NCI-H82 treated with DMSO at 0.1 percent for 48 hours (cell line): ENCODE measurements around the gene SH3BGRL2.

ENCODE experiments used
- DNase-seq: peaks from one replicate; lab custom pipeline; 2025; ENCODE audit not compliant: unreplicated experiment; lab: John Stamatoyannopoulos, UW

SH3BGRL2 gene

DNA sequence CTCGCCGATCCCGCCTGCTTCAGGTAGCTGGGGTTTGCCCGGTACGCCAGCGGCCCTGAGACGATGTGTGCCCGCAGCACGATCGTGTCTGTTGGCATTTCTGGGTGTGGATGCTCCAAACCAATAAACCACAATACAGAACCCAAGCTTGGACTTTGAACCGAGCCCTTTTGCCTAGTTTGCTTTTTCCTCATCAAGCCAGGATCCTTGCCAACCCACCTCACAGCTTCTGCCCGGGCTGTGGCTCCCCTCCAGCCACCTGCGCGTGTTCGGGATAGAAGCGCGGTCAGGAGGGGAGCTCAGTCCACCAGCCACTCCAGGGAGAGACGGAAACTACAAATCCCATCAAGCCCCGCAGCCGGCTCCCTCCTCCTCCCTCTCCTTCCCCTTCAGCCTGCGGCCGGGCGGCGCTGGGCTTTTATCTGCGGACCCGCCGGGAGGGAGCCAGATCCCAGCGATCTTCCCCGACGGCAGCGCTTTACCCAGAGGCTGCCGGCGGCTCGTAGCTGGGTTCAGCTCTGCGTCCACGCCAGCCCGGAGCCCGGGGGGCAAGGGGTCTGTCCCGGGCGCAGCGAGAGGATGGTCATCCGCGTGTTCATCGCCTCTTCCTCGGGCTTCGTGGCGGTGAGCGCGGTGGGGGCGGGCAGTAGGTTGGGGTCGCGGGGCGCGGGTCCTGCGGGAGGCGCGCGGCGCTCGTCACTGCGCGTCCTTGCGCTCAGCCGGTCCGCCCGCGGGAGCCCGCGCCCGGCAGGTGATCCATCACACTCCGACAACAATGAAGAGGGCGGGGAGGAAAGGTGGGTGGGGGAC, at the start of gene SH3BGRL2:
TSS of gene SH3BGRL2 (plus strand) at position 447 of the 810 bp plus-strand sequence. CDS start at position 580, 133 bp downstream.
- peak; percentile 62 for DNase-seq

DNA sequence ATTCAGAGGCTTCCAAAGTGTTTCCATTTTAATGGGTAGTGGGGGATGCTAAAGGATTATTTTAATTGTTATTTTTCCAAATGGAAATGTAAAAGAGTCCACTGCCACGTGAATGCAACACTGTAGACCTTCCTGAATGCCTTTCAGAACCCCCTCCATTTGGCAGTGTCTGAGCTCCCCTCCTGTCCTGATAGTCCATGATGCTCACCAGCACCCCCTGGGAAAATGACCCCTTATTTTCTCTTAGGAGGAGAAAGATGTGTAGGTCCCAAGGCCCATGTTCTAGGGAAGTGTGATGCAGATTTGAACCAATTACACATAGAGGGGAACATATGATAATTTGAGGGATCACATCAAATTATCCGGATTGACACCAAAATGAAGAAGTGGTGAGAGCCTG, 46.8 kb upstream of the SH3BGRL2 start:
- no peak for DNase-seq

DNA sequence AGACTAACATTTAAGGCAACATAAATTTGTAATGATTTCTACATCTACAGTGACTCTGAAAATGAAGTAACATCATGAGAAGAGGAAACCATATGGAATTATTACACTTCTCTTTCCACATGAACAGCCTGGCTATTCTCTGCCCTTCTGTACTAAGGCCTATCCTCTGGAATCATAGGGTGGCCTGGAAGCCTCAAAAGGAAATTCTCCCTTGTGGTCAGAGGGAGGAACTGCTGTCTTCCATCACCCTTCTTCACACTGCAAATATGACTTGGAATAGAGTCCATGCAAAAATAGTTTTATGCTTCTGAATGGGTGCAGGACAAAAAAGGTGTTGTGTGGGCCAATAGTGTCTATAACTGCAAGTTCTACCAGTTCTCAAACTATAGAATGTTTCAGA, 44.6 kb upstream of the SH3BGRL2 start:
- DNase-seq: no peak

DNA sequence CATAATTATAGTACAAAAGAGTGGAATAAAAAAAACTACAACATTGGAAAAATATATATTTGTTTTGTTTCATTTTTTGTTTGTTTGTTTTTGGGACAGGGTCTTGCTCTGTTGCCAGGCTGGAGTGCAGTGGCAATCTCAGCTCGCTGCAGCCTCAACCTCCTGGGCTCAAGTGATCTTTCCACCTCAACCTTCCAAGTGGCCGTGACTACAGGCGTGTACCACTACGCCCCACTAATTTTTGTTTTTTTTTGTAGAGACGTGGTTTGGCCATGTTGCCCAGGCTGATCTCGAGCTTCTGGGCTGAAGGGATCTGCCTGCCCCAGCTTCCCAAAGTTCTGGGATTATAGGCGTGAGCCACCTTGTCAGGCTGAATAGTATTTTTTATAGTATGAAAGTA, 41.4 kb upstream of the SH3BGRL2 start:
- DNase-seq: no peak

DNA sequence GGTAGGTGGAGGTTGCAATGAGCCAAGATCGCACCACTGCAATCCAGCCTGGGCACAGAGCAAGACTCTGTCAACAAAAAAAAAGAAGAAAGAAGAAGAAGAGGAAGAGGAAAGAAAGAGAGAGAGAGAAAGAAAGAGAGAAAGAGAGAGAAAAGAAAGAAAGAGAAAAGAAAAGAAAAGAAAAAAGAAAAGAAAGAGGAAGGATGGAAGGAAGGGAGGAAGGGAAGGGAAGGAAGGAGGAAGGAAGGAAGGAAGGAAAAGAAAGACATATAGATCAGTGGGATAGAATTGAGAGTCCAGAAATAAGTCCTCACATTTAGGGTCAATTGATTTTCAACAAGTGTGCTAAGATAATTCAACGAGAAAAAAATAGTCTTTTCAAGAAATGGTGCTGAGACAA, 34.0 kb upstream of the SH3BGRL2 start:
- no peak for DNase-seq

DNA sequence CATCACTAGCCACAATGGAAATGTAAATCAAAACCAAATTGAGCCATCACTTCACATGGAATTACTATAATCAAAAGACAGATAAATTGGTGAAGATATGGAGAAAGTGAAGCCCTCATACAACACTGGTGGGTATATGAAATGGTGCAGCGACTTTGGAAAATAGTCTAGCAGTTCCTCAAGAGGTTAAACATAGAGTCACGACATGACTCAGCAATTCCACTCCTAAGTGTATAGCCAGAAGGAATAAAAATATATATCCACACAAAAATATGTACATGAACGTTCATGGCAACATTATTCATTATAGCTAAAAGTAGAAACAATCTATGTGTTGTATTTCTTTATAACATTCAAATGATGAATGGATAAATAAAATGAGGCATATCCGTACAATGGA, 33.1 kb upstream of the SH3BGRL2 start:
- no peak for DNase-seq

DNA sequence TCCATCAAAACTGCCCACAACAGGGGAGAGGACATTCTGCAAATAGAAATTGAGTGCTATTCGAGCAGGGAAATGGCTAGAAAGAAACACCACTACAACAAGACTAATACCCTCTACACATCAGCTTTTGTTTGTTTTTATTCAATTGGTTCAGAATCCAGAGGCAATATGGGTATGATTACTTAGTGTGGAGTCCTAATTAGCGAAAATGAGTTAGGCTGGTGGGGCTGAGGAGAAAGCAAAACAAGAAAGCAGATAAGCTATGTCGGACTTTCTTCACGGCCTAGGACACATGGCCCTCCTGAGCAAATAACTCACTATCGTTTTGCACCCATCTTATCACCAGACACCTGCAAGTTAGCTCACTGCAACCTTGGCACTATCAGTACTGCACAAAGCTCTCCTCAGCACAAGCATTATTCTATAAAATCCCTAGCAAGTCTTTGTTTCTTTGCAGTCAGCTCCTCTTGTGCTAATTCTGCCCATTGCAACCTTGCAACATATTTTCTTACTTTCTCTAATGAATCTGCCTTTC, 31.3 kb upstream of the SH3BGRL2 start:
- DNase-seq: no peak

DNA sequence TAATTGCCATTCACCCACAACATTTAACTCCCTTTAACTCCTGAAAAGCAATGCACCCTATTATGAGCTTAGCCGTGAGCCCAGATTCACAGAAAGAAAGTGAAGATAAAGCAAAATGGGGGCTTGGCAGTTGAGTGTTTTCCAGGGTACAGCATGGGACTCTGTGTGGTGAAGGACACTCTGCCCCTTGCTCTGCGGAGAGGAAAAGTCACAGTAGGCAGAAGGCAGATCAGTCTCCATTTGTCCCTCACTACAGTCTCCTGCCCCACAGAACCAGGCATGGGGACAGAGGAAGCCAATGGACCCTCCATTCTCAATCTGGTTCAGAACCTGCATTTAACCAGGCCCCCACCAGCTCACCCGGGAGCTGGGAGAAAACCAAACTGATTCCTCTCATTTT, 30.8 kb upstream of the SH3BGRL2 start:
- no peak for DNase-seq

DNA sequence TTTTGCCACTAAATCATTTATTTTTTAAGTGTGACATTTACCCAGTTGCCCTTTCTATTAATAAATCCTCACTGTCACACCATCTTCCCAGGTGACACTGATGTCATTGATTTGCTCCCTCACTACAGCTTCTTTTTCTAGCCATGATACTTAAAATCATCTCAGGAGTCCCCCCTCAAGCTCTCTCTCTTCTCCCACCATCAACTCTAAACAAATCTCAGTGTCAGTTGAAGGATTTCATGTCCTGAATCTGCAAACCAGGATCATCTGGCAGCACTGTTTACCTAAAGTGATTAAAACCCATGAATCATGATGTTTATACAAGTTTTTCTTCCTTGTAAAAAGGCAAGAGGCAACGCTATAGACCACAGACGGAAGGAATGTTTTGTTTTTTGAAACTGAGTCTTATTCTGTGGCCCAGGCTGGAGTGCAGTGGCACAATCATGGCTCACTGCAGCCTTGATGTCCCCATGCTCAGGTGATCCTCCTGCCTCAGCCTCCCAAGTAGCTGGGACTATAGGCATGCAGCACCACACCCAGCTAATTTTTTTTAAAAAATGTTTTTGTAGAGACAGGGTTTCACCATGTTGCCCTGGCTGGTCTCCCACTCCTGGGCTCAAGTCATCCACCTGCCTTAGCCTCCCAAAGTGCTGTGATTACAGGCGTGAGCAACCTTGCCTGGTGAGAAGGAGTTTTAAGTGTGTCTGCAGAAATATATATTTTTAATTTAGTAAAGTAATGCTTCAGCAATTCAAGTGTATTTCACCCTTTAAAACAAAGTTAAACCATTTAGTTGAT, 30.1 kb upstream of the SH3BGRL2 start:
- DNase-seq: no peak

DNA sequence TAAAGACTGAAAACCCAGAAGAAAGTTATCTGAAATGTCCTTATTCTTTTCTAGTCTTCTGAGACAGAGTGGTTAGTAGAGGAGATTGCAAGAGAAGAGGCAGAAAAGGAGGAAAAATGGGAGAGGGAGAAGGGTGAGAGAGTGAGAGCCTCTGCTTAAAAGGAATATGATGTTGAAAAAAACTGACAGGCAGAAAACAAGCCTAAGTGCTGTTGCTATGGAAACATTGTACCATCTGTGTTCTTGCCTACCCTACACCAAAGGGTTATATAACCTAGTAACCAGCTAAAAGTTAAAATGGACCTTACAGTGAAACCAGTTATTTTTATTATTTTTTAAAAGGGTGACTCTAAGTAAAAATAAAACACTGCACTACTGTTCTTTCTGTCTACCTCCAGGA, 28.3 kb upstream of the SH3BGRL2 start:
- no peak for DNase-seq

DNA sequence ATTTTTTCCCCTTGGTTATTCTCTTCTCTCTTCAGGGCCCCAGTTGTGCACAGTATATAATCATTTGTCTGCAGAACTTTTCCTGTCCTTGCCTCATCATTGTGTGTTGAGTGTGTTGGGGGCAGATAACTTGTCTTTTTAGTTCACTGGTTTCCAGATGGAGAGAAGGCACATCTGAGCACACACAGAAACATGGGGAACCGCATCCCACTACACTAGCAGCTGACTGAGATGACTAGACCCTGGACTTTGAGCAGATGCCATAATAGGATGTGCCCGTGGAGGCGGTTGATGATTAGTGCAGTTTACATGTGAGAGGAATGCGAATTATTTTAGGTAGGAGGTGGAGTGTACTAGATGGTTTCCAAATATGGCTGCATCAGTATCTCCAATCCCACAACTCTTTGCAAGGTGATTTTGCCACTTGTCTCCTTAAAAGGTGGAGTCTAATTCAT, 26.5 kb upstream of the SH3BGRL2 start:
- DNase-seq: no peak

DNA sequence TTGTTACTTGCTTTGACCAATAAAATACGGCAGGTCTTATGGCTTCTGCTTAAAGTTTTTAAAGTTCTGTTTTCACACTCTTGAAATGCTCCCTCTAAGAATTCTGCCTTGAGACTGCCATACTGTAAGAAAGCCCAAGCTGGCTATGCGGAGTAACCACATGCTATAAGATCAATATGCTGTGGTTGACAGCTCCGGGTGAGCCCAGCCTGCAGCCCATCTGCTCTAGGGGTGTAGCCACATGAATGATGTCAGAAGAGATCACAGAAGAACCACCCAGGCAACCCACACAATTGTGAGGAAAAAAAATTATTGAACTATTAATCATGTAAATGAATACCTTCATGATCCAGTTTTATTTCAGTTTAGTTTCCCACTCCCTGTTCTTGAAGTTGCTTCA, 26.1 kb upstream of the SH3BGRL2 start:
- no peak for DNase-seq

DNA sequence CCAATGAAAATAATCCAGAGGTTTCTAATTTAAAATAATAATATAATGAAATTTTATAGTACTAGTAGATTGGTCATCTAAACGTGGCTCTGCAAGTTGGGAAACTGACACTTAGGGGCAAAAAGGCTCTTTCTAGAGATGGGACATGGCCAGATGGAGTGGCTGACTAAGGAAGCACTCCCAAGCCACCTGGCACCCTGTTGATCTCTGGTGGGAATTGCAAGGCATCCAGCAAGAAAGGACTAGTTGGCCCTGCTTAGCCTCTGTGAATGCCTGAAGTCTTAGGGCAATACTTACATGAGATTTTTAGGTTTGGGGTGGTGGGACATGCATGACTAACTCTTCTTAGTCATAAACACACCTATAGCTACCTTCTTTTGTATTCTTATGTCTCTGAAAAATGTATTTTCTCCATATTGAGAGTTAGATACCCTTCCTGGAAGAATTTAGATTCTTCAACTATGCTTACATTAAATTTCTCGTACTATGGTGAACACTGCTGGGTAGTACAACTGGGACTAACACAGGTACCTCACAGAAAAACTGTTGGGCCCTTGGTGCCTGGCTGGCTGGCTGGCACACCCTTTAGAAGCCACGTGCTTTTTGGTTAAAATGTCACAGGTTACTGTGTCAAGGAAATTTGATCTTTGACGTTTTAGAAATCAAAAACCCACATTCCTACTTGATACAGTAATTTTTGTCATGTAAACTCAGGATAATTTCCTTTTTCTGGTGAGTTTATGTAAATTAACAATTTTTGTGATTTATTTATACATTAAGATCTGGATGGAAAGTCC, 25.0 kb upstream of the SH3BGRL2 start:
- DNase-seq: no peak

DNA sequence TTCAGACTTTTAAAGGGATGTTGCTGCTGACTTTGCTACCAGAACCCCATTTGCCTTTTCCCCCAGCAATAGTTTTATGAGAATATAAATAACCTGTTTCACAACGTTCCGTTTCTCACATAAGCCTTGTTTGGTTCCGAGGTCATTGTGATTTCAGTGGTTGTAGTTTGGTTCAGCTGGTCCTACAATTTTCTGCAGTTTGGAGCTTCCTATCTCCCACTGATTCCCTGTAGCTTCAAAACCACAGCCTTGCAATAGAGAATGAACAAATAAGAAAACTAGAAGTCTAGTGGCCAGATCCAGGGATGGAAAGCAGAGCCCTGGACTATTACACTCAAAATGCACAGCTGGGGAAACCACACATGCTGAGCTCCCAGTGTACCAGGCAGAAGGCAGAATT, 24.1 kb upstream of the SH3BGRL2 start:
- no peak for DNase-seq

DNA sequence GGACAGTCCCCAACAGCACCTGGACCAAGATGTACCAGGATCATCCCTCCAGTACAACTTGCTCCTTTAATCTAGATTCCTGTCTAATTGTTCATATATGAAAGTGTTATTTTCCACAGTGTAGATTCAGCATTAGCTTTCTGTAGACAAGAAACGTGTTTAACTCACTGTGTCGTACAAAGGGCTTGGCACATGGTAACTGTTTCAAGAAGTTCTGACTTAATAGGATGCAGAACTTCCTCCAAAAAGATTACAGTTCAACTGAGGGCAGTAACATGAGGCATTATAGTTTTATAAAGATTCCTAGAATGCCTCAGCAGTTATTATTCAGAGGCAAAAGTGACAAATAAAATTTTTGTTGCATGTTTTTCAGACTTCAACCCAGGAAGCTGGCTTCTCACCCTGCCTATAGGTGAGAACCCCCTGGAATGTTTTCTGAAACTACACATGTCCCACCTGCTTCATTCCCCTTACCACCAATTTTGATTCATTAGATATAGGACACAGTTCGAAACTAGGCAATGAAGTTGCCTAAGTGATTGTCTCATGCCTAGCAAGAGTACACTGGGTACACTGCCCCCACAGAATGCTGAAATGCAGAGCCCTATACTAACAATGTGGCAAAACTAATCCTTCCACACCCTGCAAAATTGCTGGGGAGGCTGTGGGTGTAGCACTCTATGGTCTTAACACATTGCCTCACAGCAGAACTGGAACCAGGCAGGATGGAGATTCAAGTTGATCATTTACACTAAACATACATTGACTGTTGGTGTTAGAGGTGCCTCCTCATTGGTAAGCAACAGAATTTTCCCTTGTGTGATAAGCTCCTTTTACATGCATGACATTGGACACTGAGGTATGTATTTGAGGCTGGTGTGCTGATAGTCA, 22.6 kb upstream of the SH3BGRL2 start:
- no peak for DNase-seq

DNA sequence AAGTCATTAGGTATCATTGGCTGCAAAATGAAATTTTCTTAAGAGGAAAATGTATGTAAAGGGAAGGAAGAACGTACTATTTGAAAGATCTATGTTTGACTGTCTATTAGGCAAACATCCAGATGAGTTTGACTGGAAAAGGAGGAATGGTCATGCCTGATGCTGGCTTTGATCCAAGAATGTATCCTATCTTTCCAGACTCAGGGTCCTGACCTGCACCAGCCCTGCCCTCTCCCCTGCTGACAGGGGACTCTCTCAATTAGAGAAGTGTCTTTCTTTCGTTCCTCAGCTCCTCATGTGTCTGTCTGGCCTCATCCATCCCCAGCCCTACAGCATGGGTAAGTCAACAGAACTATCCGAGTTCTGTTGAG, 21.9 kb upstream of the SH3BGRL2 start:
- no peak for DNase-seq

DNA sequence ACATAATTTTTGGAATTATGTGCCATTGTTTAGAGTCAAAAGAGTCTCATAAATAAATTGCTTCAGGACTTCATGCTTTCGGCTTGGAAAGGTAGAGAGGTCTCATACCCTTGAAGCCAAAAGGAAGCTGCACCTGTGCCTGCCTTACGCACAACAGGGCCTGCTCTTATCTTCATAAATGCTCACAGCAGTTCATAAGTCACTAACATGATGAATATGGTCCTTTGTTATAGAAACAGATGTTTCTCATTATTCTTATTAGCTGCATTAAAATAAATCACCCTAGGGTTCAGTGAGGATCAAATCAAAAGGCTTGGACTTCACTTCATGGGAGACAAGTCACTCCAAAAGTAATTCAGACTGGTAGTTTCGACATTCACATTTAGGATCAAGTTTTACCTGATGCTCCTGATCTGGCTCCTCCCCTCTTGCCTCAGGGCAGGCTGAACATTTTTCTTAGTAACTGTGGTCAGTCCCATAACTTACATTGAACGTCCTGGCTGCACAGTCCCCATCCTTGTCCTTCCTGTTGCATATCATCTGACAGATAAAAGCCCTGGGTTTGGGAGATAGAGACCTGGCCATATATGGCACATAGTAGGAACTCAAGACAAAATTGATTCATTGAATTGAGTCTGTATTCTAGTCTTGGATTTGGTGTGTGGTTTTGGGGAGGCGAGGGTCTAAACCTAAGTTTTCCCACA, 20.7 kb upstream of the SH3BGRL2 start:
- DNase-seq: no peak

DNA sequence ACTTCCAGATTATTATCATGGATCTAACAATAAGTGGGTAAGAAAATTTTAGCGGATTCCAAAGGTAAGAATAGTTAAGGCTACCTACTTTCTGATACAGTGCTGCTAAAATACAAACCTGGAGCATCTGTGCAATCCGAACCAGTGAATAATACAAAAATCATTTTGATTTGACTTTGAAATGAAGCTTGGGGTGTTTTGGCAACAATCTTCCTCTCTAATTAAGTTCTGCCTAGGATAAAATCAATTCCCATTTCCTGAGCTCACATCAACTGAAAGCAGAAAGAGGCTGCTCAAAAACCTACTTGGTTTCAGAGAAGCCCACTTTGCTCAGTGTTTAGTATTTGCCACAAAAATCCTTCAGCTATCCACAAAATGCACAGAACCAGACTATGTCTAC, 18.7 kb upstream of the SH3BGRL2 start:
- no peak for DNase-seq

DNA sequence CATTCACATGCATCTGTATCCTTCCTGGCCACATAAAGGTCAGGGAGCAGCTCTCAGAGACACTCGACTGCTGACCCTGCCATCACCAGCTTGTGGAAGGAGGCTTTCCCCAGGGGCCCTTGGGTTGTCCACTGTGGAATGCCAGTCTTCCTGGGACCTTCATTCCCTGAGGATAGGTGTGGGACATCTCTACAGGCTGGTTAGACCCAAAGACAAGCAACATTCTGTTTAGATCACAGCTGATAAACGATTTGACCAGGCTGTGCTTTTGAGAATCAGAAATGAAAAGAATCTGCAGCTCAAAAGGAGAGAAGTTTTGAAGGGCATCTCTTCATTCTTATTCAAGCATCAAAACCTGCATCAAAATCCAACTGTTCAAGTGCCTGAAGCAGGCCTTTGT, 18.2 kb upstream of the SH3BGRL2 start:
- DNase-seq: no peak

DNA sequence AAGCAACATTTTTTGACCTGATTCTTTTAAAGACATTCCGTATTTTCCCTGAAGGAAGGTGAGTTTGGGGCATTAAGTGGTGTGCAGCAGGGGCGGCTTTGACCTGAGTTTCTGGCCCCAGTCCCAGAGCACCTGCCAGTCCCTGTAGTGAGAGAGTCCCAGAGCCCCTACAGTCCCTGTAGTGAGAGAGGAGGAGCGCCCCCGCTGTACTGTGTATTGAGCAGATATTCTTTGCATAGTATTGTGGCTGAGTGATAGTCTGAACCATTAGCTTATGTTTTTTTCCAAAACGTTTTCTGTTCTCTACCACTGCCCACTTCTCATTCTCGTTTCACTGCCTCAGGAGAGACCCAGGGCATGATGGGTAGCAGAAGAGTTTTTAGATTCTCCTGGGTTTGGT, 17.2 kb upstream of the SH3BGRL2 start:
- DNase-seq: no peak
